H9 (cell line): Measurements from ENCODE around the gene KCNK1. TPM values are rescaled to one million over a fixed set of nuclear protein-coding genes. Genes with fewer than 3 reads are reported as not detected.

Experiments
- DNase-seq: peaks from one replicate; pipeline ENCODE4 v3.0.0-alpha.2; 2017
- H2AFZ ChIP-seq: one replicate; pipeline ENCODE4 v1.6.1; 2013; ENCODE audit warnings: mild to moderate bottlenecking, low read length, control low read depth, moderate library complexity
- H2AK5ac ChIP-seq: 2 replicates; pipeline ENCODE4 v1.6.1; 2013; ENCODE audit warnings: low read length, control low read depth, mixed read lengths; ENCODE audit not compliant: insufficient read length
- H2BK120ac ChIP-seq: one replicate; pipeline ENCODE4 v1.6.1; 2013; ENCODE audit warnings: low read depth, mild to moderate bottlenecking, low read length, control low read depth, inconsistent platforms; ENCODE audit not compliant: poor library complexity, severe bottlenecking
- H2BK12ac ChIP-seq: 2 replicates; pipeline ENCODE4 v1.6.1; 2013; ENCODE audit warnings: low read length, control low read depth, mixed read lengths, low read depth; ENCODE audit not compliant: insufficient read length
- H2BK15ac ChIP-seq: 2 replicates; pipeline ENCODE4 v1.6.1; 2013; ENCODE audit warnings: low read depth, low read length, control low read depth
- H2BK20ac ChIP-seq: one replicate; pipeline ENCODE4 v1.6.1; 2013; ENCODE audit warnings: low read depth, mild to moderate bottlenecking, low read length, control low read depth, inconsistent platforms; ENCODE audit not compliant: poor library complexity, severe bottlenecking
- H2BK5ac ChIP-seq: 2 replicates; pipeline ENCODE4 v1.6.1; 2013; ENCODE audit warnings: low read length, control low read depth, mixed read lengths; ENCODE audit not compliant: insufficient read length
- H3K14ac ChIP-seq: 2 replicates; pipeline ENCODE4 v1.6.1; 2013; ENCODE audit warnings: low read length, control low read depth; ENCODE audit not compliant: insufficient read depth
- H3K18ac ChIP-seq: 2 replicates; pipeline ENCODE4 v1.6.1; 2013; ENCODE audit warnings: low read depth, mild to moderate bottlenecking, mixed read lengths, low read length, control low read depth; ENCODE audit not compliant: insufficient read length
- H3K23ac ChIP-seq: 2 replicates; pipeline ENCODE4 v1.6.1; 2013; ENCODE audit warnings: low read length, control low read depth, mixed read lengths, low read depth; ENCODE audit not compliant: insufficient read length
- H3K23me2 ChIP-seq: 2 replicates; pipeline ENCODE4 v1.6.1; 2013; ENCODE audit warnings: low read depth, mild to moderate bottlenecking, mixed read lengths, low read length, control low read depth; ENCODE audit not compliant: insufficient read length, poor library complexity, severe bottlenecking
- H3K27ac ChIP-seq: 2 replicates; pipeline ENCODE4 v1.5.1; 2013; ENCODE audit warnings: low read length, control low read depth, mixed read lengths, low read depth; ENCODE audit not compliant: insufficient read length
- H3K27me3 ChIP-seq: 2 replicates; pipeline ENCODE4 v1.6.1; 2013; ENCODE audit warnings: low read length, control low read depth, inconsistent platforms; ENCODE audit not compliant: insufficient read depth
- H3K4ac ChIP-seq: 2 replicates; pipeline ENCODE4 v1.6.1; 2013; ENCODE audit warnings: low read depth, mild to moderate bottlenecking, control low read depth, inconsistent platforms, low read length, moderate library complexity
- H3K4me1 ChIP-seq: 2 replicates; pipeline ENCODE4 v1.6.1; 2013; ENCODE audit warnings: low read length, control low read depth, inconsistent platforms; ENCODE audit not compliant: insufficient read depth
- H3K4me2 ChIP-seq: 2 replicates; pipeline ENCODE4 v1.6.1; 2013; ENCODE audit warnings: low read length, control low read depth, mixed read lengths; ENCODE audit not compliant: insufficient read length, insufficient read depth
- H3K56ac ChIP-seq: 2 replicates; pipeline ENCODE4 v1.6.1; 2013; ENCODE audit warnings: low read depth, mild to moderate bottlenecking, mixed read lengths, low read length, control low read depth; ENCODE audit not compliant: insufficient read length
- H3K79me1 ChIP-seq: 2 replicates; pipeline ENCODE4 v1.6.1; 2013; ENCODE audit warnings: low read depth, mild to moderate bottlenecking, moderate library complexity, low read length, control low read depth, inconsistent platforms; ENCODE audit not compliant: insufficient read depth, poor library complexity, severe bottlenecking
- H3K79me2 ChIP-seq: 2 replicates; pipeline ENCODE4 v1.6.1; 2013; ENCODE audit warnings: low read length, control low read depth, inconsistent platforms; ENCODE audit not compliant: insufficient read depth
- H3K9ac ChIP-seq: 2 replicates; pipeline ENCODE4 v1.6.1; 2013; ENCODE audit warnings: low read length, control low read depth, mixed read lengths; ENCODE audit not compliant: insufficient read length; ENCODE audit errors: extremely low read depth
- H3K9me3 ChIP-seq: one replicate; pipeline ENCODE4 v1.6.1; 2013; ENCODE audit warnings: low read depth, low read length, inconsistent platforms; ENCODE audit not compliant: control insufficient read depth
- H3T11ph ChIP-seq: one replicate; pipeline ENCODE4 v1.6.1; 2013; ENCODE audit warnings: mild to moderate bottlenecking, low read length, control low read depth, inconsistent platforms
- H4K20me1 ChIP-seq: one replicate; pipeline ENCODE4 v1.6.1; 2013; ENCODE audit not compliant: control insufficient read depth, insufficient read length, insufficient read depth
- H4K5ac ChIP-seq: 2 replicates; pipeline ENCODE4 v1.6.1; 2013; ENCODE audit warnings: low read depth, mild to moderate bottlenecking, mixed read lengths, low read length, control low read depth; ENCODE audit not compliant: insufficient read length
- H4K8ac ChIP-seq: replicated peaks from 2 replicates; pipeline ENCODE4 v1.6.1; 2013; ENCODE audit warnings: low read length, control low read depth, mixed read lengths, low read depth; ENCODE audit not compliant: insufficient read length
- H4K91ac ChIP-seq: 2 replicates; pipeline ENCODE4 v1.6.1; 2013; ENCODE audit warnings: low read depth, mild to moderate bottlenecking, moderate library complexity, mixed read lengths, low read length, control low read depth; ENCODE audit not compliant: insufficient read length
- H3K27ac Mint-ChIP-seq, 3 experiments: 2 replicates in 2 of 3; 3 replicates in 1 of 3; pipeline ENCODE4 v1.8.0; 2020 to 2021; ENCODE audit warnings: mixed read lengths in 3 of 3, mild to moderate bottlenecking in 1 of 3, moderate library complexity in 1 of 3
- H3K27me3 Mint-ChIP-seq: 2 replicates; pipeline ENCODE4 v1.8.0; 2021; ENCODE audit warnings: low read depth, mild to moderate bottlenecking, moderate library complexity, mixed read lengths
- H3K36me3 Mint-ChIP-seq, 3 experiments: 2 replicates in 2 of 3; 3 replicates in 1 of 3; pipeline ENCODE4 v1.8.0; 2020 to 2021; ENCODE audit warnings: low read depth in 3 of 3, mixed read lengths in 3 of 3; ENCODE audit not compliant: insufficient read depth in 1 of 3
- H3K4me1 Mint-ChIP-seq, 2 experiments: 2 replicates each; pipeline ENCODE4 v1.8.0; 2020; ENCODE audit warnings: mixed read lengths in 2 of 2
- H3K4me3 Mint-ChIP-seq, 2 experiments: 2 replicates in 1 of 2; 3 replicates in 1 of 2; pipeline ENCODE4 v1.8.0; 2020 to 2021; ENCODE audit warnings: mild to moderate bottlenecking in 2 of 2, mixed read lengths in 2 of 2, moderate library complexity in 1 of 2
- H3K9me3 Mint-ChIP-seq, 2 experiments: 2 replicates in 1 of 2; 3 replicates in 1 of 2; pipeline ENCODE4 v1.8.0; 2020; ENCODE audit warnings: mild to moderate bottlenecking in 2 of 2, mixed read lengths in 2 of 2, moderate library complexity in 1 of 2
- CTCF ChIP-seq: fragments of 200-600 bp; sonication (generic); conservative IDR thresholded peaks from 3 replicates; pipeline ENCODE4 v1.8.0; 2021; ENCODE audit warnings: antibody characterized with exemption, mild to moderate bottlenecking
- WGBS: extraction: QIAGEN DNeasy Blood & Tissue Kit; methylation state at CpG from one replicate; pipeline ENCODE4 v1.1.7; 2013; ENCODE audit warnings: missing lambda C conversion rate, low lambda C conversion rate, mixed read lengths; ENCODE audit not compliant: insufficient read length; ENCODE audit errors: extremely low coverage; 5-methylcytosine and 5-hydroxymethylcytosine counted together
- total RNA-seq: library from RNA; stranded (reverse); gene quantifications from 2 replicates; pipeline ENCODE4 v1.2.1, GENCODE V29; 2021

Gene KCNK1
- total RNA-seq, 1 experiment from 2014 or later: 9.9 TPM

GRCh38 chr1:233657466-233657865, 43.6 kb downstream of the KCNK1 start:
- H2BK20ac ChIP-seq: no peak overlapping the region
- H3K79me2 ChIP-seq: no peaks in the 10 kb centered on the region
- no peaks in the 10 kb centered on the region for H4K20me1 ChIP-seq
- H3K27ac ChIP-seq: no peak overlapping the region
- H2BK120ac ChIP-seq: no peak overlapping the region
- no peak for DNase-seq
- H3K18ac ChIP-seq: no peak overlapping the region
- no peak overlapping the region; a peak in 1 of 7 replicates for H3K27ac Mint-ChIP-seq
- no peak overlapping the region for H3T11ph ChIP-seq
- H3K79me1 ChIP-seq: no peaks in the 10 kb centered on the region
- no peak overlapping the region for H2BK12ac ChIP-seq
- H3K9me3 Mint-ChIP-seq: peaks cover 3% of the 10 kb centered on the region in 2 experiments; a peak in 1 of 5 replicates
- H3K4me1 ChIP-seq: peaks cover 3% of the 10 kb centered on the region; the same call in 1 of the 2 replicates
- H3K27me3 Mint-ChIP-seq: no peaks in the 10 kb centered on the region
- peaks cover 24 to 30% of the 10 kb centered on the region in 2 experiments for H3K4me1 Mint-ChIP-seq
- H3K36me3 Mint-ChIP-seq: peaks cover 0 to 6% (median 5%) of the 10 kb centered on the region in 3 experiments; a peak in 5 of 7 replicates
- H3K4me2 ChIP-seq: no peak overlapping the region
- no peak overlapping the region for H2AFZ ChIP-seq
- H3K27me3 ChIP-seq: no peaks in the 10 kb centered on the region
- no peak overlapping the region for H3K56ac ChIP-seq
- H3K14ac ChIP-seq: no peak overlapping the region
- no peak overlapping the region for H4K8ac ChIP-seq
- no peak overlapping the region for H3K4me3 Mint-ChIP-seq
- no peak overlapping the region for H3K23ac ChIP-seq
- H4K5ac ChIP-seq: no peak overlapping the region
- no peaks in the 10 kb centered on the region for H3K9me3 ChIP-seq
- no CpG with 5 or more reads among the region's 2 CpGs for WGBS
- H3K4ac ChIP-seq: no peak overlapping the region
- H2AK5ac ChIP-seq: no peak overlapping the region
- H3K9ac ChIP-seq: no peak overlapping the region
- no peak overlapping the region for H2BK15ac ChIP-seq
- no peak overlapping the region for H2BK5ac ChIP-seq
- H4K91ac ChIP-seq: no peak overlapping the region
- no peaks in the 10 kb centered on the region for H3K23me2 ChIP-seq
- no peak for TF ChIP-seq CTCF
